ENCODE measurements around the gene PAX1.

The PAX1 gene

GRCh38 chr20:21684671-21685070 lies 20.8 kb upstream of the PAX1 start:
- no peak for TF ChIP-seq JUND (IDR thresholded peaks at IDR 0.05; ENCODE audit: low read depth)
- in situ Hi-C loops (cut with HindIII; ENCODE audit: low pct_unique_long_range_greater_than_20kb, low sequenced_read_pairs): no loop called here
- no peak for DNase-seq (ENCODE audit: low read depth in 1 of 2, low spot score in 1 of 2)

GRCh38 chr20:21685981-21686380 lies 19.5 kb upstream of the PAX1 start:
- in situ Hi-C loops (cut with HindIII; ENCODE audit: low pct_unique_long_range_greater_than_20kb, low sequenced_read_pairs): no loop called here
- DNase-seq (ENCODE audit: low read depth in 1 of 2, low spot score in 1 of 2): no peak
- no peak for TF ChIP-seq JUND (IDR thresholded peaks at IDR 0.05; ENCODE audit: low read depth)

GRCh38 chr20:21693322-21693721 lies 12.1 kb upstream of the PAX1 start:
- DNase-seq (ENCODE audit: low read depth in 1 of 2, low spot score in 1 of 2): peak in 1 of 2 experiments; percentile 58
- in situ Hi-C loops (cut with HindIII; ENCODE audit: low pct_unique_long_range_greater_than_20kb, low sequenced_read_pairs): no loop called here
- no peak for TF ChIP-seq JUND (IDR thresholded peaks at IDR 0.05; ENCODE audit: low read depth)

- peak in 1 of 2 experiments; percentile 50 for DNase-seq (ENCODE audit: low read depth in 1 of 2, low spot score in 1 of 2)
- TF ChIP-seq JUND (IDR thresholded peaks at IDR 0.05; ENCODE audit: low read depth): no peak
- in situ Hi-C loops (cut with HindIII; ENCODE audit: low pct_unique_long_range_greater_than_20kb, low sequenced_read_pairs): no loop called here
Observed at GRCh38 chr20:21698494-21699215, 6.8 kb upstream of the PAX1 start.

- in situ Hi-C loops (cut with HindIII; ENCODE audit: low pct_unique_long_range_greater_than_20kb, low sequenced_read_pairs): no loop called here
- no peak for TF ChIP-seq JUND (IDR thresholded peaks at IDR 0.05; ENCODE audit: low read depth)
- DNase-seq (ENCODE audit: low read depth in 1 of 2, low spot score in 1 of 2): no peak
Observed at GRCh38 chr20:21699216-21699508, 6.3 kb upstream of the PAX1 start.

GRCh38 chr20:21701171-21701876 lies 4.1 kb upstream of the PAX1 start:
- in situ Hi-C loops (cut with HindIII; ENCODE audit: low pct_unique_long_range_greater_than_20kb, low sequenced_read_pairs): no loop called here

GRCh38 chr20:21702016-21702415 lies 3.4 kb upstream of the PAX1 start:
- in situ Hi-C loops (cut with HindIII; ENCODE audit: low pct_unique_long_range_greater_than_20kb, low sequenced_read_pairs): no loop called here
- no peak for DNase-seq (ENCODE audit: low read depth in 1 of 2, low spot score in 1 of 2)
- no peak for TF ChIP-seq JUND (IDR thresholded peaks at IDR 0.05; ENCODE audit: low read depth)

More at GRCh38 chr20:21701171-21701876, 4.1 kb upstream of the PAX1 start:
- DNase-seq (ENCODE audit: low read depth in 1 of 2, low spot score in 1 of 2): no peak
- TF ChIP-seq JUND (IDR thresholded peaks at IDR 0.05; ENCODE audit: low read depth): no peak

- in situ Hi-C loops (cut with HindIII; ENCODE audit: low pct_unique_long_range_greater_than_20kb, low sequenced_read_pairs): no loop called here
- TF ChIP-seq JUND (IDR thresholded peaks at IDR 0.05; ENCODE audit: low read depth): no peak
- DNase-seq (ENCODE audit: low read depth in 1 of 2, low spot score in 1 of 2): no peak
Observed at GRCh38 chr20:21702553-21703470, 2.7 kb upstream of the PAX1 start.

GRCh38 chr20:21703717-21704407 lies 1.6 kb upstream of the PAX1 start:
- DNase-seq (ENCODE audit: low read depth in 1 of 2, low spot score in 1 of 2): no peak
- TF ChIP-seq JUND (IDR thresholded peaks at IDR 0.05; ENCODE audit: low read depth): no peak
- in situ Hi-C loops (cut with HindIII; ENCODE audit: low pct_unique_long_range_greater_than_20kb, low sequenced_read_pairs): no loop called here

GRCh38 chr20:21704408-21705385 lies 767 bp upstream of the PAX1 start:
- in situ Hi-C loops (cut with HindIII; ENCODE audit: low pct_unique_long_range_greater_than_20kb, low sequenced_read_pairs): no loop called here
- no peak for DNase-seq (ENCODE audit: low read depth in 1 of 2, low spot score in 1 of 2)
- TF ChIP-seq JUND (IDR thresholded peaks at IDR 0.05; ENCODE audit: low read depth): no peak

All from T47D (cell line).